K562 (cell line): ENCODE data around the gene ID4. TPM values are rescaled to one million over a fixed set of nuclear protein-coding genes. Genes with fewer than 3 reads are reported as not detected.
A peak's percentile ranks its signal among the peaks of the same experiment; 100 is the strongest.

Source experiments
- ATAC-seq: fragments of 200-7000 bp; cut with Tn5 transposase; 3 replicates; pipeline ENCODE4 v1.9.1; 2020; ENCODE audit warnings: moderate library complexity
- BruUV-seq: library from RNA; stranded (reverse); fragments of 400-500 nt; replicated peaks from 2 replicates; lab custom pipeline; 2021; lab: Mats Ljungman, UMichigan
- CTCF ChIA-PET: fragments of 300-600 bp; formaldehyde crosslinking; extraction: SDS; loops from one replicate; lab custom pipeline; 2021; ENCODE audit warnings: low intra/inter-chr PET ratio; lab: Yijun Ruan, JAX
- POLR2A ChIA-PET: fragments of 300-600, 350-650 bp; sonication (Branson Sonifier 250); formaldehyde crosslinking; extraction: SDS; loops from one replicate; lab custom pipeline; 2021; ENCODE audit warnings: antibody characterized with exemption, inconsistent platforms; lab: Yijun Ruan, JAX
- DNase-seq, 4 experiments: peaks; one replicate each; pipeline versions ENCODE4 v3.0.0 to v3.0.0-alpha.2; 2011 to 2018; ENCODE audit warnings: low spot score in 3 of 4, mixed read lengths in 3 of 4; ENCODE audit errors: extremely low read depth in 1 of 4
- FAIRE-seq: peaks from 2 replicates; lab custom pipeline; 2011; peaks lifted over from hg19 to GRCh38; lab: Jason Lieb, UNC
- H2AFZ ChIP-seq: 2 replicates; pipeline ENCODE4 v1.6.0; 2011; ENCODE audit warnings: low read depth, low read length, control low read depth, inconsistent platforms
- H3K27ac ChIP-seq: fragments of 200-600 bp; 3 replicates; pipeline ENCODE4 v1.8.0; 2011; ENCODE audit warnings: low read depth, mild to moderate bottlenecking, control low read depth, inconsistent platforms, low read length, moderate library complexity, mixed read lengths; ENCODE audit errors: extremely low read depth
- H3K27me3 ChIP-seq, 2 experiments: fragments of 300-600 bp in 1 of 2; 2 replicates in 1 of 2; 3 replicates in 1 of 2; pipeline versions ENCODE4 v1.6.0 to v1.8.0; 2011; ENCODE audit warnings: inconsistent platforms in 2 of 2, low read length in 2 of 2, mild to moderate bottlenecking in 1 of 2, mixed read lengths in 1 of 2, moderate library complexity in 1 of 2; ENCODE audit not compliant: control insufficient read depth in 2 of 2, insufficient read depth in 2 of 2
- H3K36me3 ChIP-seq: fragments of 300-600 bp; 3 replicates; pipeline ENCODE4 v1.8.0; 2011; ENCODE audit warnings: mild to moderate bottlenecking, low read length, inconsistent platforms; ENCODE audit not compliant: control insufficient read depth, insufficient read depth
- H3K4me1 ChIP-seq, 2 experiments: fragments of 200-600 bp in 1 of 2; replicated peaks in 1 of 2; 2 replicates in 1 of 2; 3 replicates in 1 of 2; pipeline versions ENCODE4 v1.5.1 to v1.8.0; 2011; ENCODE audit warnings: inconsistent platforms in 2 of 2, low read length in 2 of 2, mild to moderate bottlenecking in 1 of 2, mixed read lengths in 1 of 2, moderate library complexity in 1 of 2; ENCODE audit not compliant: control insufficient read depth in 2 of 2, insufficient read depth in 2 of 2
- H3K4me2 ChIP-seq: 2 replicates; pipeline ENCODE4 v1.6.1; 2011; ENCODE audit warnings: low read length, control low read depth, inconsistent platforms, mixed read lengths; ENCODE audit not compliant: insufficient read depth
- H3K4me3 ChIP-seq: fragments of 200-600 bp; sonication (generic), shearing (Covaris generic); 2 replicates; pipeline ENCODE4 v1.5.1; 2016; ENCODE audit warnings: control low read depth, inconsistent platforms
- H3K79me2 ChIP-seq: fragments of 200-600 bp; 3 replicates; pipeline ENCODE4 v1.8.0; 2011; ENCODE audit warnings: low read length, inconsistent platforms; ENCODE audit not compliant: control insufficient read depth, insufficient read depth
- H3K9ac ChIP-seq, 2 experiments: 2 replicates each; pipeline versions ENCODE4 v1.6.0 to v1.6.1; 2011; ENCODE audit warnings: low read depth in 2 of 2, low read length in 2 of 2, control low read depth in 1 of 2, inconsistent platforms in 1 of 2, mild to moderate bottlenecking in 1 of 2, mixed read lengths in 1 of 2; ENCODE audit not compliant: insufficient read depth in 1 of 2
- H3K9me1 ChIP-seq: one replicate; pipeline ENCODE4 v1.6.0; 2011; ENCODE audit warnings: inconsistent platforms, mild to moderate bottlenecking, low read length, moderate library complexity; ENCODE audit not compliant: control insufficient read depth, insufficient read depth
- H3K9me3 ChIP-seq: replicated peaks from 2 replicates; pipeline ENCODE4 v1.5.1; 2011; ENCODE audit warnings: low read depth, low read length, inconsistent platforms; ENCODE audit not compliant: control insufficient read depth, insufficient read depth
- H4K20me1 ChIP-seq: replicated peaks from 2 replicates; pipeline ENCODE4 v1.6.1; 2011; ENCODE audit warnings: low read length, inconsistent platforms, mixed read lengths; ENCODE audit not compliant: control insufficient read depth, insufficient read depth
- CHD4 ChIP-seq: fragments of 200-600 bp; sonication (generic); IDR thresholded peaks from 3 replicates; pipeline ENCODE4 v1.6.1; 2012; ENCODE audit warnings: low read depth, mild to moderate bottlenecking, mixed read lengths, low read length, inconsistent platforms; ENCODE audit not compliant: insufficient read depth, insufficient replicate concordance, poor library complexity, severe bottlenecking
- CREBBP ChIP-seq: IDR thresholded peaks from one replicate; pipeline ENCODE4 v1.6.1; 2012; ENCODE audit warnings: low read depth, mild to moderate bottlenecking, control low read depth, inconsistent platforms, low read length
- PRDM10 ChIP-seq: fragments of 450-650 bp; IDR thresholded peaks from 2 replicates; pipeline ENCODE4 v1.6.1; 2018; ENCODE audit not compliant: partially characterized antibody
- RHOXF2B ChIP-seq: fragments of 250-450 bp; sonication (Bioruptor Pico); conservative IDR thresholded peaks from 2 replicates; pipeline ENCODE4 v1.5.1; 2021
- TAF1 ChIP-seq: IDR thresholded peaks from 2 replicates; pipeline ENCODE4 v1.6.1; 2011; ENCODE audit warnings: mild to moderate bottlenecking, low read length, moderate library complexity; ENCODE audit not compliant: insufficient read depth, control insufficient read depth, severe bottlenecking; ENCODE audit errors: extremely low read depth
- ZBTB40 ChIP-seq, 2 experiments: fragments of 450-650 bp in 1 of 2; sonication (generic) in 1 of 2; formaldehyde crosslinking in 1 of 2; IDR thresholded peaks; 2 replicates each; pipeline versions ENCODE4 v1.7.1 to v1.9.0; 2016 to 2022; ENCODE audit warnings: inconsistent platforms in 1 of 2, mild to moderate bottlenecking in 1 of 2, missing genetic modification reagents in 1 of 2
- WGBS: fragments of 100-300 bp; shearing (Covaris generic); methylation state at CpG from one replicate; pipeline ENCODE4 v1.1.6; 2016; ENCODE audit warnings: low coverage, mixed read lengths; ENCODE audit not compliant: insufficient coverage; ENCODE audit errors: missing lambda C conversion rate; 5-methylcytosine and 5-hydroxymethylcytosine counted together
- in situ Hi-C: fragments of 300-500 bp; cut with MboI; formaldehyde crosslinking; loops from 4 replicates; pipeline ENCODE4 v1.15.0; 2018; ENCODE audit warnings: inconsistent platforms, mixed read lengths
- intact Hi-C: fragments of 100-400 bp; cut with micrococcal nuclease; formaldehyde crosslinking; loops from 2 replicates; pipeline ENCODE4 v1.14.2; 2022
- polyA plus RNA-seq, 8 experiments: library from polyadenylated mRNA; depleted of rRNA in 4 of 8; stranded (reverse) in 5 of 8; unstranded in 3 of 8; fragments of >200 nt; fragmentation: Nextera tagmentation in 2 of 8; fragmentation: Illumina TruSeq in 1 of 8; extraction: Ambion mirVana in 2 of 8; extraction: Trizol in 1 of 8; gene quantifications; 2 replicates each; pipeline versions ENCODE4 v1.2.1 to v1.2.3, GENCODE V29; 2011 to 2014; ENCODE audit warnings: inconsistent platforms in 1 of 8, missing spikeins in 1 of 8
- total RNA-seq, 7 experiments: library from RNA; depleted of rRNA in 6 of 7; stranded (reverse); fragments of >200 nt in 6 of 7; fragmentation: Illumina TruSeq in 2 of 7; extraction: Trizol in 2 of 7; gene quantifications; 2 replicates each; pipeline versions ENCODE4 v1.2.1 to v1.2.3, GENCODE V29; 2011 to 2021; ENCODE audit warnings: low replicate concordance in 1 of 7

The ID4 gene
- total and polyA plus RNA-seq, 9 of the 15 experiments (the other 6 are each of a cell fraction or from before 2014, with no cell fraction given) = not detected

DNA sequence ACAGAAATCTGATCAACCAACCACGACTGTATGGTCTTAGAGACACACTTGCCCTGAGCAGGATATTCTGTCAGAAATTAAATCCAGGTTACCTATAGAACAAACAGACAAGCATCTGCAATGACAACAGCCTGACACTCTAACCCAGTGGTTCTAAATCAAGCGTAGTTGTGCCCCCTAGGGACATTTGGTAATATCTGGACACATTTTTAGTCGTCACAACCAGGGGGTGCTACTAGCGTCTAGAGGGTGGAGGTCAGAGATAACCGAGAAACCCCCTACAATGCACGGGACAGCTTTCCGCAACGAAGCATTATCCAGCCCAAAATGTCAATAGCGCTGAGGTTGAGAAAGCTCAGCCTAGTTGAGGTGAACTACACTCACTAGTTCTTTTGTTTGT is 32.3 kb downstream of the ID4 start:
- 1% methylated on average over 9 of the region's 9 CpGs for WGBS
- no TSS peak for BruUV-seq
- Histone ChIP-seq H3K36me3 (no peaks in the 10 kb centered on the region), H3K27me3 (peaks cover 4 to 5% of the 10 kb centered on the region in 2 experiments; a peak in 1 of 5 replicates), H3K4me3 (no peak overlapping the region), H3K9me1 (no peaks in the 10 kb centered on the region), H3K27ac (no peak overlapping the region), H3K79me2 (no peaks in the 10 kb centered on the region), H3K9me3 (no peaks in the 10 kb centered on the region), H3K9ac (no peak overlapping the region), H3K4me1 (no peaks in the 10 kb centered on the region), H2AFZ (no peak overlapping the region), H3K4me2 (no peak overlapping the region), H4K20me1 (no peaks in the 10 kb centered on the region)
- ChIA-PET POLR2A (interaction anchor here (0.6 kb wide), 1 partner anchor 1170 kb away, joined by 3 read pairs; no protein-coding TSS in a partner anchor), CTCF (no interaction called here)
- peak; percentile 62 for FAIRE-seq
- DNase-seq = peak in 2 of 4 experiments; percentile 22 to 29
- ATAC-seq = peak; percentile 76
- in situ Hi-C loops = loop anchor here (25.0 kb wide), 1 partner anchor 1282 kb away; no protein-coding TSS in a partner anchor
- intact Hi-C loops = loop anchor here (5.0 kb wide), 1 partner anchor 188 kb away; no protein-coding TSS in a partner anchor
- TF ChIP-seq CHD4 (no peak), PRDM10 (no peak), TAF1 (no peak), RHOXF2B (CRISPR knock-in tag) (no peak), CREBBP (no peak), ZBTB40 (IDR thresholded peaks at IDR 0.05) (no peak), ZBTB40 (CRISPR knock-in tag; IDR thresholded peaks at IDR 0.05) (no peak)
